Upper lobe of left lung (tissue), 4 donors: ENCODE measurements around the gene IL11RA.

Experiments
- CTCF ChIP-seq, 6 experiments: fragments of 450-650 bp in 4 of 6; fragments of 200-600 bp in 2 of 6; sonication (generic) in 2 of 6; IDR thresholded peaks; one replicate each; pipeline ENCODE4 v1.5.1; 2016 to 2019; ENCODE audit warnings: antibody characterized with exemption in 6 of 6
- EP300 ChIP-seq, 4 donors: sonication (generic); formaldehyde crosslinking; IDR thresholded peaks; one replicate each; pipeline ENCODE4 v1.5.1; 2017; ENCODE audit warnings: antibody characterized with exemption in 4 of 4, control low read depth in 2 of 4
- POLR2AphosphoS5 ChIP-seq, 2 donors: sonication (generic); formaldehyde crosslinking; IDR thresholded peaks; one replicate each; pipeline ENCODE4 v1.5.1; 2017; ENCODE audit warnings: antibody characterized with exemption in 2 of 2

- no peak for TF ChIP-seq CTCF (IDR thresholded peaks at IDR 0.05)
- TF ChIP-seq POLR2AphosphoS5 (IDR thresholded peaks at IDR 0.05) = no peak
- no peak for TF ChIP-seq EP300 (IDR thresholded peaks at IDR 0.05)
Observed at GRCh38 chr9:34675869-34676268, 23.9 kb downstream of the IL11RA start.
